NCI-H1436 treated with DMSO at 0.1 percent for 48 hours (cell line): ENCODE data around the gene NPW.

Experiments used
- DNase-seq: peaks from one replicate; lab custom pipeline; 2025; lab: John Stamatoyannopoulos, UW

NPW gene

GRCh38 chr16:2053897-2054296 lies 34.3 kb downstream of the NPW start:
- DNase-seq = no peak

- DNase-seq = no peak
These were observed 35.1 kb downstream of the NPW start for GRCh38 chr16:2054543-2055245.

GRCh38 chr16:2056077-2056476 lies 36.5 kb downstream of the NPW start:
- no peak for DNase-seq

- DNase-seq = no peak
These were observed 37.3 kb downstream of the NPW start for GRCh38 chr16:2056681-2057407.

GRCh38 chr16:2057438-2057837 lies 37.9 kb downstream of the NPW start:
- no peak for DNase-seq

GRCh38 chr16:2058420-2058819 lies 38.8 kb downstream of the NPW start:
- no peak for DNase-seq

GRCh38 chr16:2058872-2059271 lies 39.3 kb downstream of the NPW start:
- no peak for DNase-seq

GRCh38 chr16:2060346-2060745 lies 40.8 kb downstream of the NPW start:
- no peak for DNase-seq

- DNase-seq = no peak
These were observed 41.4 kb downstream of the NPW start for GRCh38 chr16:2061023-2061422.

- no peak for DNase-seq
These were observed 41.9 kb downstream of the NPW start for GRCh38 chr16:2061526-2061925.

GRCh38 chr16:2062801-2063200 lies 43.2 kb downstream of the NPW start:
- DNase-seq = no peak

- no peak for DNase-seq
These were observed 44.3 kb downstream of the NPW start for GRCh38 chr16:2063861-2064260.

GRCh38 chr16:2064368-2064945 lies 44.9 kb downstream of the NPW start:
- no peak for DNase-seq

GRCh38 chr16:2066139-2066538 lies 46.6 kb downstream of the NPW start:
- DNase-seq = no peak
